Neural cell (in vitro differentiated cells): Measurements from ENCODE around the gene CCNK. TPM values are rescaled to one million over a fixed set of nuclear protein-coding genes. Genes with fewer than 3 reads are reported as not detected.

Experiments
- H2AFZ ChIP-seq: fragments of 200-600, 300-800 bp; sonication (generic), shearing (Covaris generic); 2 replicates; pipeline ENCODE4 v1.6.0; 2014; ENCODE audit warnings: low read depth, mild to moderate bottlenecking, antibody characterized with exemption, low read length, moderate library complexity
- H3F3A ChIP-seq: fragments of 200-600 bp; shearing (Covaris generic); 2 replicates; pipeline ENCODE4 v1.6.1; 2016; ENCODE audit warnings: mild to moderate bottlenecking, moderate library complexity, mixed read lengths, antibody characterized with exemption, low read length; ENCODE audit not compliant: insufficient read depth, poor library complexity, severe bottlenecking
- H3K27ac ChIP-seq: fragments of 200-600, 300-800 bp; sonication (generic), shearing (Covaris generic); 2 replicates; pipeline ENCODE4 v1.5.1; 2014; ENCODE audit warnings: mild to moderate bottlenecking, low read length, moderate library complexity
- H3K27me3 ChIP-seq: fragments of 300-800, 200-600 bp; sonication (generic), shearing (Covaris generic); 2 replicates; pipeline ENCODE4 v1.6.0; 2014; ENCODE audit warnings: mild to moderate bottlenecking, low read depth, low read length, moderate library complexity; ENCODE audit not compliant: insufficient read depth
- H3K36me3 ChIP-seq: fragments of 300-800, 200-600 bp; sonication (generic), shearing (Covaris generic); 2 replicates; pipeline ENCODE4 v1.5.1; 2014; ENCODE audit warnings: mild to moderate bottlenecking, antibody characterized with exemption, low read length, moderate library complexity; ENCODE audit not compliant: insufficient read depth
- H3K4me2 ChIP-seq: fragments of 300-800, 200-600 bp; sonication (generic), shearing (Covaris generic); 2 replicates; pipeline ENCODE4 v1.6.0; 2014; ENCODE audit warnings: mild to moderate bottlenecking, low read length
- H3K4me3 ChIP-seq: fragments of 300-800, 200-600 bp; sonication (generic), shearing (Covaris generic); 2 replicates; pipeline ENCODE4 v1.5.1; 2014; ENCODE audit warnings: mild to moderate bottlenecking, low read length, moderate library complexity
- H3K79me2 ChIP-seq: fragments of 200-600 bp; shearing (Covaris generic); replicated peaks from 2 replicates; pipeline ENCODE4 v1.6.0; 2014; ENCODE audit warnings: mild to moderate bottlenecking, low read length, moderate library complexity; ENCODE audit not compliant: insufficient read depth
- H3K9ac ChIP-seq: fragments of 300-800, 200-600 bp; sonication (generic), shearing (Covaris generic); 2 replicates; pipeline ENCODE4 v1.6.1; 2016; ENCODE audit warnings: mild to moderate bottlenecking, low read length, mixed read lengths
- H3K9me2 ChIP-seq: fragments of 200-600 bp; shearing (Covaris generic); 2 replicates; pipeline ENCODE4 v1.6.1; 2016; ENCODE audit warnings: mild to moderate bottlenecking, low read length, mixed read lengths; ENCODE audit not compliant: insufficient read depth
- H3K9me3 ChIP-seq: fragments of 200-600, 300-800 bp; sonication (generic), shearing (Covaris generic); 2 replicates; pipeline ENCODE4 v1.6.1; 2016; ENCODE audit warnings: mild to moderate bottlenecking, mixed run types, low read length, moderate library complexity, mixed read lengths
- H4K20me1 ChIP-seq: fragments of 200-600 bp; shearing (Covaris generic); 2 replicates; pipeline ENCODE4 v1.6.1; 2016; ENCODE audit warnings: mild to moderate bottlenecking, mixed run types; ENCODE audit not compliant: insufficient read depth
- EP300 ChIP-seq: fragments of 450-650 bp; conservative IDR thresholded peaks from 2 replicates; pipeline ENCODE4 v1.6.1; 2014; ENCODE audit warnings: antibody characterized with exemption, mild to moderate bottlenecking, moderate library complexity; ENCODE audit not compliant: poor library complexity, severe bottlenecking
- EZH2 ChIP-seq: fragments of 200-600, 300-800 bp; shearing (Covaris generic), sonication (generic); IDR thresholded peaks from 2 replicates; pipeline ENCODE4 v1.6.1; 2014; ENCODE audit warnings: antibody characterized with exemption, low read length, borderline replicate concordance, mild to moderate bottlenecking; ENCODE audit not compliant: insufficient read depth, poor library complexity, severe bottlenecking
- MXI1 ChIP-seq: fragments of 450-650 bp; conservative IDR thresholded peaks from 2 replicates; pipeline ENCODE4 v1.6.1; 2014; ENCODE audit warnings: antibody characterized with exemption, mild to moderate bottlenecking; ENCODE audit not compliant: poor library complexity, severe bottlenecking
- POLR2AphosphoS5 ChIP-seq: IDR thresholded peaks from 2 replicates; pipeline ENCODE4 v1.6.1; 2012
- RAD21 ChIP-seq: fragments of 450-650 bp; conservative IDR thresholded peaks from 2 replicates; pipeline ENCODE4 v1.6.1; 2014; ENCODE audit warnings: antibody characterized with exemption, mild to moderate bottlenecking, moderate library complexity
- SMC3 ChIP-seq: fragments of 450-650 bp; conservative IDR thresholded peaks from 2 replicates; pipeline ENCODE4 v1.6.1; 2014; ENCODE audit warnings: antibody characterized with exemption, mild to moderate bottlenecking, moderate library complexity; ENCODE audit not compliant: poor library complexity
- TAF1 ChIP-seq: IDR thresholded peaks from 2 replicates; pipeline ENCODE4 v1.6.1; 2012; ENCODE audit warnings: low read depth
- polyA plus RNA-seq: library from polyadenylated mRNA; depleted of rRNA; stranded (reverse); fragments of >200 nt; gene quantifications from 2 replicates; pipeline ENCODE4 v1.2.3, GENCODE V29; 2014
- TF ChIP-seq, protein P1 (sequence below): IDR thresholded peaks from 2 replicates; pipeline ENCODE4 v1.6.1; 2012; ENCODE audit warnings: borderline replicate concordance
- TF ChIP-seq, protein P2 (sequence below): fragments of 450-650 bp; IDR thresholded peaks from 2 replicates; pipeline ENCODE4 v1.5.1; 2014; ENCODE audit warnings: antibody characterized with exemption, mild to moderate bottlenecking, moderate library complexity; ENCODE audit not compliant: poor library complexity, severe bottlenecking

CCNK gene
- polyA plus RNA-seq, 1 donor from 2014 or later: 11.2 TPM

- H3K9ac ChIP-seq: no peak overlapping the region
- no peaks in the 10 kb centered on the region for H4K20me1 ChIP-seq
- no peaks in the 10 kb centered on the region for H3K9me2 ChIP-seq
- no peak overlapping the region for H3K4me3 ChIP-seq
- no peaks in the 10 kb centered on the region for H3K36me3 ChIP-seq
- H2AFZ ChIP-seq: no peak overlapping the region
- H3F3A ChIP-seq: no peaks in the 10 kb centered on the region
- no peaks in the 10 kb centered on the region for H3K27me3 ChIP-seq
- TF ChIP-seq, protein P1, sequence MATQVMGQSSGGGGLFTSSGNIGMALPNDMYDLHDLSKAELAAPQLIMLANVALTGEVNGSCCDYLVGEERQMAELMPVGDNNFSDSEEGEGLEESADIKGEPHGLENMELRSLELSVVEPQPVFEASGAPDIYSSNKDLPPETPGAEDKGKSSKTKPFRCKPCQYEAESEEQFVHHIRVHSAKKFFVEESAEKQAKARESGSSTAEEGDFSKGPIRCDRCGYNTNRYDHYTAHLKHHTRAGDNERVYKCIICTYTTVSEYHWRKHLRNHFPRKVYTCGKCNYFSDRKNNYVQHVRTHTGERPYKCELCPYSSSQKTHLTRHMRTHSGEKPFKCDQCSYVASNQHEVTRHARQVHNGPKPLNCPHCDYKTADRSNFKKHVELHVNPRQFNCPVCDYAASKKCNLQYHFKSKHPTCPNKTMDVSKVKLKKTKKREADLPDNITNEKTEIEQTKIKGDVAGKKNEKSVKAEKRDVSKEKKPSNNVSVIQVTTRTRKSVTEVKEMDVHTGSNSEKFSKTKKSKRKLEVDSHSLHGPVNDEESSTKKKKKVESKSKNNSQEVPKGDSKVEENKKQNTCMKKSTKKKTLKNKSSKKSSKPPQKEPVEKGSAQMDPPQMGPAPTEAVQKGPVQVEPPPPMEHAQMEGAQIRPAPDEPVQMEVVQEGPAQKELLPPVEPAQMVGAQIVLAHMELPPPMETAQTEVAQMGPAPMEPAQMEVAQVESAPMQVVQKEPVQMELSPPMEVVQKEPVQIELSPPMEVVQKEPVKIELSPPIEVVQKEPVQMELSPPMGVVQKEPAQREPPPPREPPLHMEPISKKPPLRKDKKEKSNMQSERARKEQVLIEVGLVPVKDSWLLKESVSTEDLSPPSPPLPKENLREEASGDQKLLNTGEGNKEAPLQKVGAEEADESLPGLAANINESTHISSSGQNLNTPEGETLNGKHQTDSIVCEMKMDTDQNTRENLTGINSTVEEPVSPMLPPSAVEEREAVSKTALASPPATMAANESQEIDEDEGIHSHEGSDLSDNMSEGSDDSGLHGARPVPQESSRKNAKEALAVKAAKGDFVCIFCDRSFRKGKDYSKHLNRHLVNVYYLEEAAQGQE: no peak
- TF ChIP-seq MXI1: no peak
- no peak for TF ChIP-seq SMC3
- no peak for TF ChIP-seq TAF1
- TF ChIP-seq, protein P2, sequence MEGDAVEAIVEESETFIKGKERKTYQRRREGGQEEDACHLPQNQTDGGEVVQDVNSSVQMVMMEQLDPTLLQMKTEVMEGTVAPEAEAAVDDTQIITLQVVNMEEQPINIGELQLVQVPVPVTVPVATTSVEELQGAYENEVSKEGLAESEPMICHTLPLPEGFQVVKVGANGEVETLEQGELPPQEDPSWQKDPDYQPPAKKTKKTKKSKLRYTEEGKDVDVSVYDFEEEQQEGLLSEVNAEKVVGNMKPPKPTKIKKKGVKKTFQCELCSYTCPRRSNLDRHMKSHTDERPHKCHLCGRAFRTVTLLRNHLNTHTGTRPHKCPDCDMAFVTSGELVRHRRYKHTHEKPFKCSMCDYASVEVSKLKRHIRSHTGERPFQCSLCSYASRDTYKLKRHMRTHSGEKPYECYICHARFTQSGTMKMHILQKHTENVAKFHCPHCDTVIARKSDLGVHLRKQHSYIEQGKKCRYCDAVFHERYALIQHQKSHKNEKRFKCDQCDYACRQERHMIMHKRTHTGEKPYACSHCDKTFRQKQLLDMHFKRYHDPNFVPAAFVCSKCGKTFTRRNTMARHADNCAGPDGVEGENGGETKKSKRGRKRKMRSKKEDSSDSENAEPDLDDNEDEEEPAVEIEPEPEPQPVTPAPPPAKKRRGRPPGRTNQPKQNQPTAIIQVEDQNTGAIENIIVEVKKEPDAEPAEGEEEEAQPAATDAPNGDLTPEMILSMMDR: no peak
- no peak for TF ChIP-seq RAD21
- H3K9me3 ChIP-seq: no peaks in the 10 kb centered on the region
- H3K79me2 ChIP-seq: no peaks in the 10 kb centered on the region
- no peak overlapping the region for H3K27ac ChIP-seq
- H3K4me2 ChIP-seq: no peak overlapping the region
These were observed 31.5 kb downstream of the CCNK start for GRCh38 chr14:99512571-99513182.

DNA sequence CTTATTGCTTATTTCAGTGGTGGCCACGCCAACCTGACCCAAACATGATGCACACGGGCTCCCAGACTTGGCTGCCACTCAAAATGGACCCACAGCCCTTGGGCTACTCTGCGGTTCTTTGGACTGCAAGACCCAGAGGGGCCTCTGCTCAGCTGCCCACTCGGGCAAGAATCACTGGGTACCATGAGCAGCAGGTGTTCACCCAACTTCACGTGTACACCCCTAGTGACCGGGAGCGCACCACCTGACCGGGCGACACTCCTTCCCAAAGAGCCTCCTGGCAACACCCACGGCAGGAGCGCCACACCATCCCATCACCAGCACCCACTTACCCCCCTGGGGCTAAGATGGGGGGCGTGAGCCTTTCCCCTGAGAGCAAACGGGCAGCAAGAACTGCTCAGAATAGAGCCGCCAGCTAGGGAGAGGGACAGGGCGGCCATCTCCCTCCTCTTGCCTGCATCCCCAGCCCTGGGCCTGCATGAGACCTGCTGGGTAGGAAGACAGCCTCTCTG is 32.0 kb downstream of the CCNK start:
- H3K36me3 ChIP-seq: no peaks in the 10 kb centered on the region

More for the DNA sequence above, 32.0 kb downstream of the CCNK start:
- TF ChIP-seq EZH2 (no peak), EP300 (no peak), TAF1 (no peak), MXI1 (no peak), RAD21 (no peak), POLR2AphosphoS5 (no peak), SMC3 (no peak)
- TF ChIP-seq, protein P1: no peak
- TF ChIP-seq, protein P2: no peak
- H3F3A ChIP-seq: no peaks in the 10 kb centered on the region
- H3K79me2 ChIP-seq: no peaks in the 10 kb centered on the region
- H4K20me1 ChIP-seq: no peaks in the 10 kb centered on the region
- no peak overlapping the region for H2AFZ ChIP-seq
- H3K9me3 ChIP-seq: no peaks in the 10 kb centered on the region
- H3K9me2 ChIP-seq: no peaks in the 10 kb centered on the region
- H3K4me3 ChIP-seq: no peak overlapping the region
- no peak overlapping the region for H3K4me2 ChIP-seq
- H3K9ac ChIP-seq: no peak overlapping the region
- no peak overlapping the region for H3K27ac ChIP-seq
- H3K27me3 ChIP-seq: no peaks in the 10 kb centered on the region
